Neuronal stem cell (in vitro differentiated cells): Measurements from ENCODE around the gene CRYGB.
A peak's percentile ranks its signal among the peaks of the same experiment; 100 is the strongest.
"Not testable (repeated sequence)": the region's sequence is repeated elsewhere in the genome, so short reads cannot be mapped to it uniquely, and the experiment has no call there.

Experiments used
- DNase-seq: peaks from one replicate; pipeline ENCODE4 v3.0.0-alpha.2; 2013; ENCODE audit warnings: low spot score
- H2AFZ ChIP-seq: one replicate; pipeline ENCODE4 v1.6.1; 2013; ENCODE audit warnings: mild to moderate bottlenecking, low read length, inconsistent platforms
- H2AK5ac ChIP-seq: 2 replicates; pipeline ENCODE4 v1.6.1; 2013; ENCODE audit warnings: low read depth, mild to moderate bottlenecking, inconsistent platforms, low read length, moderate library complexity, mixed read lengths
- H2BK120ac ChIP-seq: 2 replicates; pipeline ENCODE4 v1.6.1; 2013; ENCODE audit warnings: low read depth, mild to moderate bottlenecking, inconsistent platforms, low read length, moderate library complexity, mixed read lengths
- H2BK12ac ChIP-seq: one replicate; pipeline ENCODE4 v1.6.1; 2013; ENCODE audit warnings: low read length, inconsistent platforms
- H2BK15ac ChIP-seq: 2 replicates; pipeline ENCODE4 v1.6.1; 2013; ENCODE audit warnings: mild to moderate bottlenecking, low read length, inconsistent platforms, mixed read lengths
- H2BK5ac ChIP-seq: one replicate; pipeline ENCODE4 v1.6.1; 2013; ENCODE audit warnings: inconsistent platforms, mild to moderate bottlenecking, low read length, moderate library complexity
- H3K14ac ChIP-seq: one replicate; pipeline ENCODE4 v1.6.1; 2013; ENCODE audit warnings: low read length, inconsistent platforms
- H3K18ac ChIP-seq: 2 replicates; pipeline ENCODE4 v1.6.1; 2013; ENCODE audit warnings: low read length, inconsistent platforms
- H3K23ac ChIP-seq: 2 replicates; pipeline ENCODE4 v1.6.1; 2013; ENCODE audit warnings: low read depth, mild to moderate bottlenecking, mixed read lengths, low read length, inconsistent platforms; ENCODE audit not compliant: poor library complexity
- H3K27ac ChIP-seq: replicated peaks from 3 replicates; pipeline ENCODE4 v1.5.1; 2013; ENCODE audit warnings: low read length, inconsistent platforms
- H3K27me3 ChIP-seq, 3 experiments: 2 replicates each; pipeline ENCODE4 v1.6.1; 2013; ENCODE audit warnings: low read length in 3 of 3, mild to moderate bottlenecking in 2 of 3, inconsistent platforms in 1 of 3, low read depth in 1 of 3, mixed read lengths in 1 of 3, moderate library complexity in 1 of 3; ENCODE audit not compliant: control insufficient read depth in 3 of 3, insufficient read depth in 3 of 3
- H3K36me3 ChIP-seq, 2 donors: replicated peaks in 1 of 2; 2 replicates each; pipeline ENCODE4 v1.6.1; 2013; ENCODE audit warnings: low read length in 2 of 2; ENCODE audit not compliant: control insufficient read depth in 2 of 2, insufficient read depth in 2 of 2
- H3K4ac ChIP-seq: 2 replicates; pipeline ENCODE4 v1.6.1; 2013; ENCODE audit warnings: inconsistent platforms, mild to moderate bottlenecking, low read length, moderate library complexity
- H3K4me1 ChIP-seq, 2 donors: 1 replicate in 1 of 2; 2 replicates in 1 of 2; pipeline ENCODE4 v1.6.1; 2013; ENCODE audit warnings: low read length in 2 of 2, low read depth in 1 of 2; ENCODE audit not compliant: control insufficient read depth in 2 of 2, insufficient read depth in 1 of 2
- H3K4me2 ChIP-seq: one replicate; pipeline ENCODE4 v1.6.1; 2013; ENCODE audit warnings: mild to moderate bottlenecking, low read length, inconsistent platforms; ENCODE audit not compliant: insufficient read depth, poor library complexity, severe bottlenecking
- H3K4me3 ChIP-seq, 2 donors: 2 replicates each; pipeline ENCODE4 v1.5.1; 2013; ENCODE audit warnings: low read length in 2 of 2, mild to moderate bottlenecking in 2 of 2, inconsistent platforms in 1 of 2, moderate library complexity in 1 of 2
- H3K79me1 ChIP-seq: one replicate; pipeline ENCODE4 v1.6.1; 2013; ENCODE audit warnings: low read depth, mild to moderate bottlenecking, inconsistent platforms, low read length, moderate library complexity
- H3K9ac ChIP-seq: one replicate; pipeline ENCODE4 v1.6.1; 2013; ENCODE audit warnings: mild to moderate bottlenecking, low read depth, low read length, inconsistent platforms; ENCODE audit not compliant: poor library complexity
- H3K9me3 ChIP-seq, 2 donors: replicated peaks in 1 of 2; 2 replicates each; pipeline versions ENCODE3 to v1.6.1; 2013; ENCODE audit warnings: low read length in 2 of 2, mild to moderate bottlenecking in 2 of 2, inconsistent platforms in 1 of 2, low read depth in 1 of 2, mixed read lengths in 1 of 2, moderate library complexity in 1 of 2; ENCODE audit not compliant: control insufficient read depth in 2 of 2, insufficient read depth in 1 of 2
- H4K8ac ChIP-seq: one replicate; pipeline ENCODE4 v1.6.1; 2013; ENCODE audit warnings: low read depth, mild to moderate bottlenecking, inconsistent platforms, low read length, moderate library complexity
- H4K91ac ChIP-seq: one replicate; pipeline ENCODE4 v1.6.1; 2013; ENCODE audit warnings: low read length, low read depth, mild to moderate bottlenecking, inconsistent platforms; ENCODE audit not compliant: poor library complexity
- WGBS, 2 donors: extraction: QIAGEN DNeasy Blood & Tissue Kit; methylation state at CpG; one replicate each; pipeline ENCODE4 v1.1.7; 2013; ENCODE audit warnings: missing lambda C conversion rate in 2 of 2, mixed read lengths in 1 of 2; ENCODE audit not compliant: insufficient read length in 2 of 2, insufficient replicate concordance in 1 of 2; ENCODE audit errors: extremely low coverage in 2 of 2; 5-methylcytosine and 5-hydroxymethylcytosine counted together

Gene CRYGB

DNA sequence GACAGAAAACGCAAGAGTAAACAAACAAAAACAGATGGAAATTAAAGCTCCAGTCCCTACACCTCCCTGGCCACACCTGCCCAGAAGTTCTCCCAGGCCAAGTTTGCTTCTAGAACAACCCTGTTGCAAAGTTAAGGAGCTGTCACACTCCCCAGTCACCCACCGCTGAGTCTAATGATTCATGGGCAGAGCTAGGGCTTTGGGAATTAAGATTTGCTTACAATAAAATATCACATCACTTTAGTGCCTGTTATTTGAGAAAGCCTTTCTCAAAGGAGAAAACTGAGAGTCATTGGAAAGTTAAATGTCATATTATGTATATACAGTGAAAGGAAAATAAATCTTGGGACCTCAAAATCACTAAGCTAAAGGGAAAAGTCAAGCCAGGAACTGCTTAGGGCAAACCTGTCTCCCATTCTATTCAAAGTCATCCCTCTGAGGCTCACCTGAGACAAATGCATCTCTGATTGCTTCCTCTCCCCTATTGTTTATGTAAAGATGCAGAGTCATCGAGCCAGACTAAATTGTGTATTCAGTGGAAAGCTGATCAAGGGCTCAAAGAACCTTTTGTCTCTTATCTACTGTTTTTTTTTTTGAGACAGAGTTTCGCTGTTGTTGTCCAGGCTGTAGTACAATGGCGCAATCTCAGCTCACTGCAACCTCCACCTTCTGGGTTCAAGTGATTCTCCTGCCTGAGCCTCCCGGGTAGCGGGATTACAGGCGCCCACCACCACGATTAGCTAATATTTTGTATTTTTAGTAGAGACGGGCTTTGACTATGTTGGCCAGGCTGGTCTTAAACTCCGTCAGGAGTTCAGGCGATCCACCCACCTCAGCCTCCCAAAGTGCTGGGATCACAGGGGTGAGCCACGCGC, 2.8 kb downstream of the CRYGB start:
- peaks cover 0 to 7% of the 10 kb centered on the region in 2 donors for H3K4me1 ChIP-seq
- no peak overlapping the region for H3K9ac ChIP-seq
- no peaks in the 10 kb centered on the region for H3K9me3 ChIP-seq
- DNase-seq: no peak
- H3K4me2 ChIP-seq: no peak overlapping the region
- no peak overlapping the region for H2AK5ac ChIP-seq
- no peaks in the 10 kb centered on the region for H3K27me3 ChIP-seq
- no peak overlapping the region for H3K27ac ChIP-seq
- peak overlapping the region; percentile 28 for H2AFZ ChIP-seq
- no peaks in the 10 kb centered on the region for H3K36me3 ChIP-seq
- H2BK120ac ChIP-seq: no peak overlapping the region
- no CpG with 5 or more reads among the region's 14 CpGs for WGBS, 2 donors
- no peak overlapping the region for H2BK12ac ChIP-seq
- no peaks in the 10 kb centered on the region for H3K79me1 ChIP-seq
- H2BK5ac ChIP-seq: no peak overlapping the region
- H3K18ac ChIP-seq: no peak overlapping the region
- no peak overlapping the region for H3K23ac ChIP-seq
- H3K14ac ChIP-seq: no peak overlapping the region
- no peak overlapping the region for H4K8ac ChIP-seq
- H2BK15ac ChIP-seq: no peak overlapping the region
- H4K91ac ChIP-seq: no peak overlapping the region
- no peak overlapping the region for H3K4me3 ChIP-seq
- H3K4ac ChIP-seq: no peak overlapping the region

DNA sequence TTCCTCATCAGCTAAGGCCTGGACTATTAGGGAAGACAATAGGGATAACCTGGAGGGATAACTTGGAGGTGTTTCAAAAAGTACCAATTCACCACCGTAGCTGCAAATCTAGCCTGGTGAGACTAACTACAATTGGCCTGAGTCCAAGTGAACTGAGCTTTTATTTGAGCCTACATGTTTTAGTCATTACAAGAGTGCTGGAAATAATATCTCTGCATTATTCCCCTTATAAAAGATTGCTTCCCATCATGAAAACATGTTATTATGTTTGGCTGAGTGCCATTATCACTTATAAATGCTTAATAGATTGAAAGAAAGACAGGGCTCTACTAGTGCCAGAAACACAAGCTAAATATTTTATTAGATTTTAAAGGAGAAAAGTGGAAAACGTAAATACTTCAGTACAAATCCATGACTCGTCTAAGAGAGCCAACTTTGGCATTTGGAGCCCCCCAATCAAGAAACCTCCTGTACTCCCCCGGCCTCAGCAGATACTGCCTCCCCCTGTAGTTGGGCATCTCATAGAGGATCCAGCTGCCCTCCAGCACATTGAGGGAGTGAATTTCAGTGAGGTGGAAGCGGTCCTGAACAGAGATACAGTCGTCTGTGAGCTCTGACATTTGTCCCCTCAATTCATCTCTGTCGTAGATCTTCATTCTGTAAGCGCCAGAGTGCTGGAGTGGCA, 3.6 kb downstream of the CRYGB start:
- no peak overlapping the region for H2BK120ac ChIP-seq
- peak overlapping the region; percentile 8 for H3K18ac ChIP-seq
- no peak for DNase-seq
- H3K14ac ChIP-seq: no peak overlapping the region
- H2BK5ac ChIP-seq: no peak overlapping the region
- H3K4ac ChIP-seq: no peak overlapping the region
- no peaks in the 10 kb centered on the region for H3K27me3 ChIP-seq
- no peak overlapping the region for H3K4me3 ChIP-seq
- no CpG with 5 or more reads among the region's 8 CpGs for WGBS, 2 donors
- H2AFZ ChIP-seq: peak overlapping the region; percentile 28
- H3K27ac ChIP-seq: no peak overlapping the region
- H3K36me3 ChIP-seq: no peaks in the 10 kb centered on the region
- no peaks in the 10 kb centered on the region for H3K79me1 ChIP-seq
- no peak overlapping the region for H2BK12ac ChIP-seq
- H3K9me3 ChIP-seq: no peaks in the 10 kb centered on the region
- no peak overlapping the region for H3K4me2 ChIP-seq
- H3K4me1 ChIP-seq: peaks cover under 1 to 5% of the 10 kb centered on the region in 2 donors
- no peak overlapping the region for H4K91ac ChIP-seq
- H2BK15ac ChIP-seq: no peak overlapping the region
- H4K8ac ChIP-seq: no peak overlapping the region
- no peak overlapping the region for H3K23ac ChIP-seq
- no peak overlapping the region for H3K9ac ChIP-seq
- H2AK5ac ChIP-seq: no peak overlapping the region

DNA sequence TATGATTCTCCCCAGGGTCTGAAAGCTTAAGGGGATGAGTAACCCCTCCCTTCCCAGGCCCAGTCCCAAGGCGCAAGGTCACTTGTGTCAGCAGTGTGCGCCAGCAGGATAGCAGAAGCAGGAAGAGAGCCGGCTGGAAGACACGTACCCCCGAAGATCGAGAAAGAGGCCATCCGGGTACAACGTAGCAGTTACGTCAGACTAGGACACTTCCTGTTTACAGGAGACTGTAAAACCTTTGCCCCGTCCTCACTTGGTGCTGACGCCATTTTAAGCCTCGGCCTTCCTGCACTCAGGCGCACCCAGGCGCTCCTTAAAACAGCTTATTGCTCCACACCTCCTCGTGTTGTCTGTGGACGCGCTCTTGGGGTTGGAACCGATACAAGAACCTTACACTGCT, 6.5 kb downstream of the CRYGB start:
- Histone ChIP-seq H3K79me1 (no peaks in the 10 kb centered on the region), H2BK15ac (no peak overlapping the region), H2BK120ac (no peak overlapping the region), H2BK12ac (no peak overlapping the region), H4K8ac (no peak overlapping the region), H4K91ac (no peak overlapping the region), H3K4me3 (no peak overlapping the region), H3K23ac (no peak overlapping the region), H3K27ac (no peak overlapping the region), H3K14ac (no peak overlapping the region), H3K9me3 (peaks cover 0 to 3% of the 10 kb centered on the region in 2 donors), H2AK5ac (no peak overlapping the region), H2BK5ac (no peak overlapping the region), H3K4me1 (peaks cover 2 to 7% of the 10 kb centered on the region in 2 donors), H3K4ac (no peak overlapping the region), H3K4me2 (no peak overlapping the region), H3K36me3 (no peaks in the 10 kb centered on the region), H3K27me3 (no peaks in the 10 kb centered on the region), H2AFZ (peak overlapping the region; percentile 5), H3K9ac (no peak overlapping the region), H3K18ac (no peak overlapping the region)
- no peak for DNase-seq
- no CpG with 5 or more reads among the region's 18 CpGs for WGBS, 2 donors

DNA sequence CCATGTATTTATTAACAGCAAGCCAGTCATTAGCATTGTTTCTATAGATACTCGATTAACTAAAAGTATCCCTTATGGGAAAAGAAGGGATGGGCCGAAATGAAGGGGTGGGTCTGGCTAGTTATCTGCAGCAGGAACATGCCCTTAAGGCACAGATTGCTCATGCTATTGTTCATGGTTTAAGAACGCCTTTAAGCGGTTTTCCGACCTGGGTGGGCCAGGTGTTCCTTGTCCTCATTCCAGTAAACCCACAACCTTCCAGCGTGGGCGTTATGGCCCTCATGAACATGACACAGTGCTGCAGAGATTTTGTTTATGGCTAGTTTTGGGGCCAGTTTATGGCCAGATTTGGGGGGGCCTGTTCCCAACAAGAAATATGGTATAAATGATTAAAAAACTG, 7.6 kb downstream of the CRYGB start:
- not testable (repeated sequence) for H3K14ac ChIP-seq, H2AK5ac ChIP-seq, H3K4me2 ChIP-seq, H4K91ac ChIP-seq, H3K4ac ChIP-seq, H2AFZ ChIP-seq, H3K36me3 ChIP-seq, H3K9me3 ChIP-seq, H3K18ac ChIP-seq, H3K9ac ChIP-seq, H4K8ac ChIP-seq, H3K79me1 ChIP-seq, H2BK120ac ChIP-seq, H2BK5ac ChIP-seq, H2BK15ac ChIP-seq, H3K27ac ChIP-seq, H3K27me3 ChIP-seq, H3K23ac ChIP-seq, H3K4me3 ChIP-seq, H2BK12ac ChIP-seq, H3K4me1 ChIP-seq, DNase-seq
- no CpG with 5 or more reads among the region's 7 CpGs for WGBS, 2 donors
